HG02943 (cell line): Measurements from ENCODE around the gene A1CF.
"Not testable (repeated sequence)": the region's sequence is repeated elsewhere in the genome, so short reads cannot be mapped to it uniquely, and the experiment has no call there.

Experiments used
- ATAC-seq: cut with Tn5 transposase; IDR thresholded peaks from one replicate; pipeline ENCODE4 v1.9.1; 2021; ENCODE audit warnings: mild to moderate bottlenecking, low read depth, moderate library complexity; ENCODE audit not compliant: unreplicated experiment

Gene A1CF

DNA sequence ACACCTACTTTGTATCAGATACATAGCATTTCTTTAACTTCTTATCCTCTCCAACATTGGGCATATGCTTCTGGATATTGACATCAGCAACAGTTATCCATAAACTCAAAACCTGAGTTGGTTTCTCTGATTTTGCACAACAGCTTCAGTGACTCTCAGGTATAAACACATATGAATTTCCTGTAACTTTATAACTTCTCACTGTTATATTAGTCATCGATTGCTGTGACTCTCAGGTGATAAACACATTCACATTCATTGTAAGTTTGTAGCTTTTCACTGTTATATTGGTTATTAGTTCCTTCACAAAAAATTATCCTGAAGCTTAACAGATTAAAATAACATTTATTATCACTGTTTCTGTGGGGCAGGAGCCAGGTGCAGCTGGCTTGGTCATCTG is 88.7 kb downstream of the A1CF start:
- no peak for ATAC-seq

DNA sequence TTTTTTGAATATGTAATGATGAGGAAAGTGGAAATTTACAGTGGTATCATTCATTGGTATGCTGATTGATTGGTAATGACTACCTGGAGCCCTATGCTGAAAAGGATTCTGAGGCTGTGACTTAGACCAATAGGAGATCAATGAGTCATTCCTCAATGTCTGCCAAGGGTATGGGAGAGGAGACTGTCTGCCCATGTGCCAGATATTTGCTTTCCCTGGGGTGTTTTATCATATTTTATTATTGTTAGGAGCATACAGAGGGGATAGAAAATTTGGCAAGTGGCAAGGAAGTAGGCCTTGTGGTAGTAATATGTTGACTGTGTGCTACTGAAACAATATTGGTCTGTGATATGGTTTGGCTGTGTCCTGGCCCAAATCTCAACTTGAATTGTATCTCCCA is 90.9 kb downstream of the A1CF start:
- ATAC-seq, result no peak

DNA sequence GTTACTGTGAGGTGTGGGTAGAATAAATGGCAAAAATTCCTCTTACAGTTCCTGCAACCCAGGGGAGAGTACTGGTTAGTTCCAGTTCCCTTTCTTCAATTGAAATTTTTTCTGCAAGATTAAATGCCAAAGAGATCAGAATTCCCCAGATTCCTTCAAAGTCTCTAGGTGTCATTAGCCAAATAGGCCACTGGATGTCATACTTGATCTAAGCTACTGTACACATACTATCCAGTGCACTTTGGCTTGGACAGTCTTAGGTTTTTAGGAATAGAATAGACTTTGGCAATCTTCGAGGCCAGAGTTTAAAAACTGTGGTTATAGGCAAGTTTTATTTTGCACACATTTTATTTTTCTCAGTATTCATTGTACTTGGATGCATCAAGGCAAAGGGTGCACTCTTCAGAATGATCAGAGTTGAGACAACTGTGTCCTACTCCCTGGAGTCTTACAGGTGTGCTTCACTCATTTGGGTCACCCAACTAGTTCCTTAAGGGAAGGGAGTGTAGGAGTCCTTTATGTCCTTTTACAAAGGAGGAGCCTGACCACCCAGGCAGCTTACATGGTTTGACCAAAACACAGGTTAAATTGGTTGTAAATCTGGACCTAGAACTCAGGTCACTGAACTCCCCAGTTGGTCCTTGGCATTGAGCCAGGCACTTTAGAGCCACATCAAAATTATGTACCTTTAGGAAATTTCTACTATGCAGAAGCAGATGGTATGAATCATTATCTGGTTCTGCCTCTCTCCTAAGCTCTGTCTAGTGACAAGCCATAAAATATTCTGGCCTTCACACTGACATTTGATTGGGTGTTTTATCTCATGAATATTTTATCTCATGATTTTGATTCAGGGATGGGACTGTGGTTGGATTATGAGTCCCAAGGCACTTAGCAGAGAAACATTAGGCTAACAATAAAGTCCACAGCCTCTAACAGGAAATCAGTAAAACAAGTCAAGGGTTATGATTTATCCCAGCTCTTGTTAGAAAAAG is 96.2 kb downstream of the A1CF start:
- no peak for ATAC-seq

DNA sequence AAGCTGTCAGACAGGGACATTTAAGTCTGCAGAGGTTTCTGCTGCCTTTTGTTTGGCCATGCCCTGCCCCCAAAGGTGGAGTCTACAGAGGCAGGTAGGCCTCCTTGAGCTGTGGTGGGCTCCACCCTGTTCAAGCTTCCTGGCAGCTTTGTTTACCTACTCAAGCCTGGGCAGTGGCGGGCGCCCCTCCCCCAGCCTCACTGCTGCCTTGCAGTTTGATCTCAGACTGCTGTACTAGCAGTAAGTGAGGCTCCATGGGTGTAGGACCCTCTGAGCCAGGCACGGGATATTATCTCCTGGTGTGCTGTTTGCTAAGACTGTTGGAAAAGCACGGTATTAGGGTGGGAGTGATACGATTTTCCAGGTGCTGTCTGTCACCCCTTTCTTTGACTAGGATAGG is 97.5 kb downstream of the A1CF start:
- not testable (repeated sequence) for ATAC-seq

DNA sequence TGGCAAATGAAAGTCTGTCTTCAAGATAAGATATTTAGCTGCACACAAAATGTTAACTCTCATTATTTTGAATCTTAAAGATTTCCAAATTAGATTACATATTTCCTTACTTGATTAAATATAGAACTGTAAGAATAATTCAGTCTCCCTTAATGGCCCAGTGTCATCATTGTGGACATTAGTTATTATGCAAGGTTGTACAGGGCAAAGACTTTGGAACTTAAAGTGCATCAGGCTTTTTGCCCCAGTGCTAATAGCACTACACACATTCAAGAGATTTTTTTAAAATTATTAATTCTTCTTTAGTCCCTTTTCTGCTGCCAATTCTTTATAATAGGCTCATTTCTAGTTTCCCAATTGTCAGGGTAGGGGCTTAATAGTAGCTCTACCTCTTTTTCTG is 103.4 kb downstream of the A1CF start:
- not testable (repeated sequence) for ATAC-seq

DNA sequence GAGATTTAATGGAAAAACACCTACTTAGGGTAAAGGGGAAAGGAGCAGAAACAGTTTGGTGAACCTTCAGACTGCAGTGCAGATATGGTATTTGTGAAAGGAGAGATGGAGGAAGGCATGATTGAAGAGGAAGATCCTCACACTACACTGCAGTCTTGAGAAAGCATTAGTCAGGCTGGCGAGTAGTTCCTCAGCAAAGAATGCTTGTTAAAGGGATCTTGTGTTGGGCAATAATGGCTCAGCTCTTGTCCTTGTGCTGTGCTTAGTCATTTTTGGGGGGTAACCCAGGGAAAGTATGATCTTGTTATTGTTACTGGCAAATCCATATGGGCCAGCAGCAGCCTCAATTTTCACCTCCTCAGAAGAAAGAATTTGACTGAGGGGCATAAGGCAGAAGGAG is 105.4 kb downstream of the A1CF start:
- not testable (repeated sequence) for ATAC-seq

DNA sequence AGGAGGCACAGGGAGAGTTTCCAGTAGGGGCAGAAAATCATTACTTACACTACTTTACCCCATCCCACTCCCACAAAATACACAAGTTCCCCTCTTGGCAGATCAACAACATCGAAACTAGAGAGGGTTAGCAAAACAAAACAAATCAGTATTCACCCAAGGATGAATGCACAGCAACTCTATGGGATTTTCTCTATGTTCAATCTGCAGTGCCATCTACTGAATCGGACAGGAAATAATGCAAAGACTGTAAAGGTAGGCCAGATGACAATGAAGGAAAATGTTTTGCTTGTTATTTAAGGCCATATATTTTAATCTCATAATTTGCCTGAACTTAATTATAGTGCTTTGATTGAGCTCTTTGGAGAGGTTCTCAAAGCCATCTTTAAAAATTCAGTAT is 110.6 kb downstream of the A1CF start:
- ATAC-seq, result not testable (repeated sequence)

DNA sequence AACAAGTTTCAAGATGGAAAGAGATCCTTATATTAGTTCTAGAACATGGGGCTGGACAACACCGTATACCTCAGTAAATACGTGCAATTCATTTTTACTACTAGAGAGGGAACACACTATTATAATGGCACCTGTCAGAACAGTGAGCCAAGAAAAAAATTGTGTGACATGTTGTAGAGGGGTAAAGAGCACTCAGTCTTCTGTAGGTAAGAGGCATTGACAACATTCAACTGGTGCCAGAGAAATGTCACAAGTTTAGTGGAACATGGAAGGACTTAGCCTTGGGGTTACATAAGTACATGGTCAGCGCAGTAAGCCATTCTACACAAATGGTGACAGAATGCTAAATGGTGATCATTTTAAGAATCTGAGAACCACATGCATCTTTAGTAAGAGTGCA is 113.4 kb downstream of the A1CF start:
- not testable (repeated sequence) for ATAC-seq

DNA sequence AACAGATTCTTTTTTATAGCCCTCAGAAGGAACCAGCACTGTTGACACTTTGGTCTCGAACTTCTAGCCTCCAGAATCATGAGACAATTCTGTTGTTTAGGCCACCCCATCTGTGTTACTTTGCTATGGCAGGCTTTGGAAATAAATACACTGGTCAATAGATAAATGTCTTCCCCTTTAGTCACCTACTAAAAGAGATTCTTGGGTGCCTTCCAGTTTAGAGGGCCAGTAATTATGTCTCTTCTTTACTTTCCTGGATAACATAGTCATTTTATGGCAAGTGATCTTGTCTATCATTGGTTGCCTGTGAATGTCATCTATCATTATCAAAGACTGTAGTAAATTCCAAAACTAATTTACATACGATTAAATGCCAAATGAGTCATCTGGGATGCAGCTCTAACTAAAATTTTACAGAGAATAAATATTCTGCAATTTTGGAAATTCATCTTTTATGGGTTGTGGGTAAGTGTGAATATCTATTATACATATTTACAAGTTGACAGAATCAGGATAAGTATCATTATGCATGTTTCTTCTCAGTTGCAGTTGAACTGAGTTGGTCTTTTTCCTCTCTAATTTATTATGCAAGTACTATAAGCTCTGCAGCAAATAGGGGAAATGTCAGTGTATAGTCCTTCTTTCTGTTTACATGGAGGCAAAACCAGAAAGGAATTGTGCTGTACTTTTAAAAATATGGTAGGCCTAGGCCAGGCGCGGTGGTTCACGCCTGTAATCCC is 118.5 kb downstream of the A1CF start:
- not testable (repeated sequence) for ATAC-seq
